GM19452 (cell line): ENCODE measurements around the gene MYO3A.

Experiments
- ATAC-seq: cut with Tn5 transposase; IDR thresholded peaks from one replicate; pipeline ENCODE4 v1.9.1; 2021; ENCODE audit not compliant: unreplicated experiment

Gene MYO3A, protein sequence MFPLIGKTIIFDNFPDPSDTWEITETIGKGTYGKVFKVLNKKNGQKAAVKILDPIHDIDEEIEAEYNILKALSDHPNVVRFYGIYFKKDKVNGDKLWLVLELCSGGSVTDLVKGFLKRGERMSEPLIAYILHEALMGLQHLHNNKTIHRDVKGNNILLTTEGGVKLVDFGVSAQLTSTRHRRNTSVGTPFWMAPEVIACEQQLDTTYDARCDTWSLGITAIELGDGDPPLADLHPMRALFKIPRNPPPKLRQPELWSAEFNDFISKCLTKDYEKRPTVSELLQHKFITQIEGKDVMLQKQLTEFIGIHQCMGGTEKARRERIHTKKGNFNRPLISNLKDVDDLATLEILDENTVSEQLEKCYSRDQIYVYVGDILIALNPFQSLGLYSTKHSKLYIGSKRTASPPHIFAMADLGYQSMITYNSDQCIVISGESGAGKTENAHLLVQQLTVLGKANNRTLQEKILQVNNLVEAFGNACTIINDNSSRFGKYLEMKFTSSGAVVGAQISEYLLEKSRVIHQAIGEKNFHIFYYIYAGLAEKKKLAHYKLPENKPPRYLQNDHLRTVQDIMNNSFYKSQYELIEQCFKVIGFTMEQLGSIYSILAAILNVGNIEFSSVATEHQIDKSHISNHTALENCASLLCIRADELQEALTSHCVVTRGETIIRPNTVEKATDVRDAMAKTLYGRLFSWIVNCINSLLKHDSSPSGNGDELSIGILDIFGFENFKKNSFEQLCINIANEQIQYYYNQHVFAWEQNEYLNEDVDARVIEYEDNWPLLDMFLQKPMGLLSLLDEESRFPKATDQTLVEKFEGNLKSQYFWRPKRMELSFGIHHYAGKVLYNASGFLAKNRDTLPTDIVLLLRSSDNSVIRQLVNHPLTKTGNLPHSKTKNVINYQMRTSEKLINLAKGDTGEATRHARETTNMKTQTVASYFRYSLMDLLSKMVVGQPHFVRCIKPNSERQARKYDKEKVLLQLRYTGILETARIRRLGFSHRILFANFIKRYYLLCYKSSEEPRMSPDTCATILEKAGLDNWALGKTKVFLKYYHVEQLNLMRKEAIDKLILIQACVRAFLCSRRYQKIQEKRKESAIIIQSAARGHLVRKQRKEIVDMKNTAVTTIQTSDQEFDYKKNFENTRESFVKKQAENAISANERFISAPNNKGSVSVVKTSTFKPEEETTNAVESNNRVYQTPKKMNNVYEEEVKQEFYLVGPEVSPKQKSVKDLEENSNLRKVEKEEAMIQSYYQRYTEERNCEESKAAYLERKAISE (N-terminal part only)

DNA sequence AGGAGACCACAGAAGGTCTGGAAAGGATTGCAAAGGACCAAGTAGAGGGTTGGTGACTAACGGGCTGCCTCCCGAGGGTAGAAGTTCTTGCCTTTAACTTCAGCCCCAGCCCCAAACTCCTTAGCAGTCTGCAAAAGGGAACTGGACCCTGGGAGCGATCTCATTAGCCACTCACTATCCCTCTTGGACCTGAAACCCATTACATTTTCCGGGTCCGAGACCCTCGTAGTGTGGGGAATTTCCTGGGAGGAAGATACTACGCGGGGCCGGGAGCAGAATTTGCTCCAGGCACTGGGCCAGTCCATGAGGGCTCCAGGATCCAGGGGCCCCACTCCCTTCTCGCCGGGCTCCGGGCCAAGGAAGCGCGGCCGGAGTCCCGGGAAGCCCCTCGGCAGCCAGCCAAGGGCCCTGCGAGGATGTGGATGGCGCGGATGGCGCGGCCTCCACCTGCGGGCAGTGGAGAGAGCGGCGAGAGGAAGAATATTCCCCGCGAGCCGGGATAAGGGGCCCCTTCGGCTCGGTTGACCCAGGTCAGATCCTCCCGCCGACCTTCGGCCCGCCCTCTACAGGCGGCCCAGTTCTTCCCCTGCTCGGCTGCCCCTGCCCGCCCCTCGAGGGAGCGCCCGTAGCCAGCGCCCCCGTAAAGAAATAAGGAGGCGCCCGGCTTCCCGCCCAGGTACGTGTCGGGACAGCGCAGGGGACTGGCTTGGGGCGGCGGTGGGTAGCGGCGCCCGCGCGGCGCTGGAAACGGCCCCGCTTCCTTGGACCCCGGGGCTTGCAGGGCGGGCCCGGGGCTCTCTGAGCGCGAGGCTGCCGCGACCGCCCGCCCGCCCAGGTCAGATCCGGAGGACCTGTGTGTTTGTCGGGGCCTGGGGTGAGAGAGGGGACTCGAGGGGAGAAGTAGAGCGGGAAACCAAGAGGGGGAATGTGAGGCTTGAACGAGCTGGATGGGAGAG, at the start of gene MYO3A:
TSS of gene MYO3A (plus strand) at position 577 of the 956 bp plus-strand sequence. CDS start 17,882 bp downstream, outside the sequence.
- ATAC-seq, result no peak

DNA sequence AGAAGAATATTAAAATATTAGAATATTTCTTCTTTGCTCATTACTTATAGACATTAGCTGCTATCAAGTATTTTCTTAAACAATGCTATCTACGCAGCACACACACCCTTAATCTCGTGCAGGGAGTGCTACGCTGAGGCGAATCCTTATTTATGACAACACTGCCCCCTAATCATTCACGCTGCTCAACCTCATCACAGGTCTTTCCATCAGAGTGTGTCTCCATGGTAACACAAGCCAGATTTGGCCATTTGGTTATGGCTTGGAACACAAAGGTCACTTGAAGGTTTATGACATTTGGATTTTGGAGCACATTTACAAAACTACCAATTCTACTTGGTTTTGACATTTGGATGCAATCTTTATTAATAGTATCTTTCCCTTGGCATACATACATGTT, 45.4 kb upstream of the MYO3A start:
- no peak for ATAC-seq

DNA sequence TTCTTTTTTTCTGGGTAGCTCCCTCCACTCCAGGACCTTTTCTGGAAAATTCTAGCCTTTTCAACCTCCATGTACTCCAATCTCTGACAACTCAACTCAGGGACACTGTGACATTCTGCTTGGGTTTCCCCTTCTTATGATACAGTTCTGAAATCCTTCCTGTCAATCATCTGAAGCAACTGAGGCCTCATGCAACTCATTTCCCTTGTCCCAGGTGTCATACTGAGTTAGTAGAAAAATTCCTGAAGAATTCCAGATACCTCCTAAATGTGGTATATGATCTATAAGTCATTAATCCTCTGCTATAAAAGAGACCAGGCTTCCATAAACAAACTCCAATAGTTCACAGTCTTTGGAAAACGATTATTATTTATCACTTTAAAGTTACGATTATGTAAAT, 43.0 kb upstream of the MYO3A start:
- ATAC-seq, result no peak

DNA sequence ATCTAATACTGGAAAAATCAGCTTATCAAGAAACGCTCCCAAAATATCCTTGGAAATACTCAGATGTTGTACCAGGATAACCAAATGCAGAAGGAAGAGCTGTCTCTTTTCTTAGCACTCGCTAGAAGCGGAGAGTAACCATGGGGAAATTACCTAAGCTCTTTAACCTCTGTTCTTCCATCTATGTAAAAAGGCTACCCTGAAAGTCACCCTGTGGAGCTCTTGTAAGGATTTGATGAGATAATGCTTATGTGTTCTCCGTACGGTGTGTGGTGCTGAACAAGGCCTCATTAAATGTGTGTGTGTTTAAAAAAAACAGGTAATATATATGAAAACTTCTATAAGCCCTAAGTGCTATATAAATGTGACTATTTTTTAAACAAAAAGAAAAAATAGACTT, 38.2 kb upstream of the MYO3A start:
- no peak for ATAC-seq

DNA sequence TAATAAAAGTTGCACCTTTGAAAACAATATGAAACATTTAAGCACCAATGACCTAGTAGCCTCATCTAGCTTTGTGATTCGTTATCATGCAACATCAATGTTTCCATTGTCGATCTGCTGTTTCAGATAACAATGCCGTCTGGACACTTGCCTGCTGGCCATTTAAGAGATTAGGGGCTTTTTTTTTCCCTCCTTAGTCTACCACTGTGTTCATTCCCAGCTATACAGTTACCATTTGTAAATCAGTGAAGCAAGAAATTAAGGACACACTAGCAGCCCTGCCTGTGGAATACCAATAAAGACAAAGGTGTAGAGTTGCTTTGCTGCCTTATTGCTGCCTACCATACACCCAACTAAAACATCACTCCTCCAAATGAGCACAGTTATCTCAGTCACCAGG, 37.6 kb upstream of the MYO3A start:
- no peak for ATAC-seq

DNA sequence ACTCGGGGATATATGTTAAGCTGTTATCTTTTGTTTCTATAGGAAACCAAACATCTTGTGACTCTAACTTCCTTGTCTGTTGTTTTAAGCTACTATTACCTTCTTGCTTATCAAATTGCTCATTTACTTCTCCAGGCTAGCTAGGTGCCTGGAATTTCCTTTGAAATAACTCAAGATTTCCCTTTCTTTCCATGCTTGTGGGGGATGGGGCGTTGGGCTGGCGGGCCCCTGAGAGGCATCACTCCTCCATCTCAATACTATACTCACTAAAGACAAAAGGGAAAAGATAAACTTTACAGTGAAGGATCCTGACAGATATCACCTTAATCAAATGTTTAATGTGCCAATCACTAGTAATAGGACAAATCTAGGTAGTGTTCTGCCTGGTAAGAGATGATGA, 34.7 kb upstream of the MYO3A start:
- no peak for ATAC-seq

DNA sequence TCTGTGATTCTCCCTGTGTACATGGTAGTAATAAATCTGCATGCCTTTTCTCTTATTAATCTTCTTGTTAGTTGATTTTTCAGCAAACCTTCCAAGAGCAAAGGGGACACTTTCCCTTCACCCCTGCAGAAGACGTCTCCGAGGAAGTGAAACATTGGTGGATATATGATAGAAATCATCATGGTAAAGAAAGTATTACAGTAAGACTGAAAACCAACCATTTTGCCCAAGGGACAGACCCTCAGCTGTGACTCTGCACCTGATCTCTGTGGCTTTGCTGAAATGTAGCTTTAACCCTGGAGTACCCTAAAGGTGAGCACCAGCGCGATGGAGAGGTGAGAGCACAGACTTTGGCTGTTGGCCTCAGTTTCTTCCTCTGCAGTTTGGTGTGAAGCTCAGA, 32.8 kb upstream of the MYO3A start:
- no peak for ATAC-seq

DNA sequence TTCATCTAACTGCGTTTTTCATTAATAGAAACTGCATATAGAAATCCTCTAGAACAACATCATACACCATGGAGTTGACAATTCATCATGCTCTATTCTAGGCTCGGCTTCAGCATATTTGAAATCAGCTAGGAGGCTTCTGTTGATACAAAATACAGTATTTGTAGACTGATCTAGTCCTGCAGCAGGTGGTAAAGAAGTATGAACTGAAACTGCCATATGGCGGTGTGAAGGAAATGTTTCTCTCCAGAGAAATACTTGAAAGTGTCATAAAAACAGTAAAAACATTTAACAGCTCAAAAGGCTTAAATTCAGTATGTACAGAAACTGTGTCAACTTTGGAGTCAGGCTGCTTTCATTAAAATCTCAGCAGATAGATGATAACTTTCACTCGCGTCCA, 32.0 kb upstream of the MYO3A start:
- peak; percentile 53 for ATAC-seq

DNA sequence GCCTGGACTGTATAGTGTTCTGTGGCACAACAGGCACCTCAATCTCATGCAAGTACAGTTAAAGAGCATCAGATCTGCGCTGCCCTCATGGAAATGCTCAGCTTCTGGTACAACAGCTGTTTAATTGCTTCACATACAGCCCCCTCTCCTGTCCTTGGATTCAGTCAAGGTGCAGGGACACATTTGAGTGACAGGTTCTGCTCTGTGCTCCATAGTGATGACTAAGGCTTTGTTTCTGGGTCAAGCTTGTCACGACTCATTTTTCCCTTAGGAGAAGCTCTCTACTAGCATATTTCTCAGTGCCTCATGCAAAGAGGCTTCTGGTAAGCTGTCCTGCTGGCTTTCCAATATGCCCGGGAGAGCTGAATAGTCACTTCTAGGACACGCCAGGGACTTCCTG, 26.8 kb upstream of the MYO3A start:
- ATAC-seq, result no peak

DNA sequence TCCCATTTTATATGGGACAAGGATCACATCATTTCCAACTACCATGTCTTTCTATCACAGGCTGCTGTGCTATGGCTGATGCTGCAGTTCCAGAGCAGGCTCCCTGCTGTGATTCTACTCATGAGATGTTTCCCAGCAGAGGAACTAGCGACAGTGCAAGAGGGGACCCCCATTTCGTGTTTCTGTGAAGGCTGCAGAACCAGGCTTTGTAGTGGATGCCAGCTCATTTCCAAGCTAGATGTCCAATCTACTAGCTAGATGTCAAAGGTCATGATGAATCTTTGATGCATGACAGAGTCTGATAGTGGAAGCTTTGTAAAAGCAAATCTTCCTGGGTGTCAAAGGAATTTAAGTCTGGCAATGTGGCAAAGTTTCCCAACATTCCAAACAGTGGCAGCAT, 21.2 kb upstream of the MYO3A start:
- no peak for ATAC-seq

DNA sequence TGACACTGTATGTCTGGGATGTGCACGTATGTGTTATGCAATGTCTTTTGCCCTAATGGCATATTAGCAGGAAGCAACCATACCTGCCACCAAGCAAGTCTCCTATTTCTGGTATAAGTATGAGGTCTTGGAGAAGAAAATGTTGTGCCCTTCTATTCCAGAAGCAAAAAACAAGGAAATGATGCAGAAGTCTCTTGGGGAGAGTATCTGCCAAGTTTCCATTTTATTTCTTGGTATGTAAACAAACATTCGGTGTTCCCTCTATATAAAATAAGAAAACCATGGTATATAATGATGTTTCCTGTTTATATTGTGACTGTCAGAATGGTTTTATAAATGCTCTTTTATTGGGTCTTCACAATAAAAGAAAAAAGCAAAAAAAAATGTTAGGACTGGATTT, 19.3 kb upstream of the MYO3A start:
- ATAC-seq, result no peak

DNA sequence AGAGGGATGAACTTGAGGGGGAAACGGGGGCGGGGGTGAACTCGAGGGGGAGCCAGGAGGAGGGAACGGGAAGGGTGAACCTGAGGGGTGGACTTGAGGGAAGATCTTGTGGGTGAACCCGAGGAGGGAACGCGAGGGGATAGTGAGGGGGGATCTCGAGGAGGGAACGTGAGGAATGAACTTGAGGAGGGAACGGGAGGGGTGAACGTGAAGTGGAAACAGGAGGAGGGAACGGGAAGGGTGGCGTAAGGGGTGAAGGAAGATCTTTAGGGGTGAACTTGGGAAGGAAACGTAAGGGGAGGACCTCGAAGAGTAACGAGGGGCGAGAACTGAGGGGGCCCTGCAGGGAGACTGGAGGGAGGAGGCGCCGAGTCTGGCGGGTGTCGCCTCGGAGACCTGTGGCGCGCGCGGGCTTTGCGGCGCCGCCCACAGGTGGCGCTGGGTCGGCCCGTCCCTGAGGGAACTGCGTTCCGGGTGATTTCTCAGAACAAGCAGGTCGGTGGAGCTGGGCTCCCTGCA, 651 bp downstream of the MYO3A start:
- ATAC-seq, result no peak

DNA sequence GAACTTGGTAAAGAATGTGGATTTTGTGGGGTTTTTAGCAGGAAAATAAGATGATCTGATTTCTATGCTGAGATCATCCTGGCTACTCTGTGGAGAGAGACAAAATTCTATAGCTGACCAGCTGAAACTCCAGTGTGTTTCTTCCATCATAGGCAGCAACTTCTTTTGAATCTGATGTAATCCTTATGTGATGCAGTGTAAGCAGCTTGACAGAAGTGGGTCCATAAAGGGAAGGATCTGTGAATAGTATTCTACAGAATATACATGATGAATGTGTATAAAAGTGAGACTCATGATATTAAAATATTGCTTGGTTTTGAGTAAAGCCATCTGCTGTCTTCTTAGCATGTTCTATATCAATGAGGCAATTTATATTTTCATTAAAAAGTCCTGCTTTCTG, 4.4 kb downstream of the MYO3A start:
- ATAC-seq, result no peak

DNA sequence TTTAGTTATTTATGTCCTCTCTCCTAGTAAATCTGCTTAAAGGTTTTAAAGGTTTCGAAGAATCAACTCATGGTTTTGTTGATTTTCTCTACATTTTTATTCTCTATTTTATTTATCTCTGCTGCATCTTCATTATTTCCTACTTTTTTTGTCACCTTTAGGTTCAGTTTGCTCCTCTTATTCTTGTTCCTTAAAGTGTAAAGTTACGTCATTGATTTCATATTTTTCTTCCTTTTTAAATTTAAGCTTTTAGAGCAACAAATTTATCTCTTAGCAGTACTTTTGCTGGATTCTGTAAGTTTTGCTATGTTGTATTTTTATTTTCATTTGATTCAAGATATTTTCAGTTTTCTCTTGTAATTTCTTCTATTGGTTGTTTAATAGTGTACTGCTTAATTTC, 10.7 kb downstream of the MYO3A start:
- no peak for ATAC-seq

DNA sequence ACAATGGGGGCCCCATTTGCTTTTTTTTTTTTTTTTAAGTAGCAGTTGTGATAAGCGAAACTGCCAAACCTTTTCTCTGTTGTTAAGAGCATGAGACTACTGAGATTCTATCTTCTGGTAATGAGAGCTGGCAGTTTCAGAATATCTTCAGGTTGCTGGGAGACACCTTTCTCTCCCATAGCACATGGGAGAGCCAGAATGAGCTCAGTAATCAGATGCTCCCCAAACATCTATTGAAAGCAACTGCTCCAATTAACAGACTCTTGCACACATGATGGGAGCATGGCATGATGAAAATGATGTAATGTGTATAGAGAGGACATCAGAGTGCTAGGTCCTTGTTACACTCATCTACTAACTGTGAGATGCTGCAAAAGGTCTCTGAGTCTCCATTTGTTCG, 18.8 kb downstream of the MYO3A start:
- ATAC-seq, result no peak

DNA sequence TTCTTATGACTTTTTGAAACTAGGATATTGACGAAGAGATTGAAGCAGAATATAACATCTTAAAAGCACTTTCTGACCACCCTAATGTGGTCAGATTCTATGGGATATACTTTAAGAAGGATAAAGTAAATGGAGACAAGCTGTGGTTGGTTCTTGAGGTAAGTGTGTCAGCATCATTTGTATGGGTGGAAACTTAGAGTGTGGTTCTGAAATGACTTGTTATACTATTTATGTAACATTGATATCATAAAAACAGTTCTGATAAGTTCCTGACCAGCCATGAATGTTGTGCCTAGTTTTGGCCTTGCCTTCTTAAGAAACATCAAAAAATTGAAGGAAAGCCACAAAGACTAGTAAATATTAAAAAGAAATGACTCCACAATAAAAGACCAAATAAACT, 20.8 kb downstream of the MYO3A start:
- no peak for ATAC-seq

DNA sequence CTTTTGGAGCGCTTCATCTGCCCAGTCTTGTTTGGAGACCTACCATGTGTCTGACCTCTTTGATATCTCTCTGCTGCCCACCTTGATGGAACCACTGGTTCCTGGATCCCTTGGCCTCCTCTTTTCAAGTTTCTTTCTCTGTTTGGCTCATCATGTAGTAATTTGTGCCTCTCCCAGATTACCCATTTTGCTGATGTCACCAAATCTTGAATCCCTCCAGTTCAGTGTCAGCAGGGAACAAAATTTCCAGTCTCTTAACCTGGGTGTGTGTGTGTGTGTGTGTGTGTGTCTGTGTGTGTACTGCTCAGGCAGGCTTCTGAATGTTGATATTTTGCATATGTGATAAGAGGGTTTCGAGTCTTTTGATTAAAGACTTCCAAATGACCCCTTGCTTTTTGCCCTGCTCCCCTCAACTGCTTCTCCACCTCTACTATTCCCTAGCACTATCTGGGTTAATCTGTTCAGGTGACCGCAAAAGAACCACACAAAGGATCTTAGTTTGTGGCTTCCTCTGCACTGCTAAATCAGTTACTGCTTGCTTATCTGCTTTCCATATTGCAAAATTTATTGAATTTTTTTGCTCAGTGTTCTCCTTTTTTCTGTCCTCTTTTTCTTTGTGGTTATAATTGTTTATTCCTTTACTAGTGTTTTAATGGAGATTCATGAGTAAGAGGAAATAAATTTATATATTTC, 25.7 kb downstream of the MYO3A start:
- ATAC-seq, result no peak

DNA sequence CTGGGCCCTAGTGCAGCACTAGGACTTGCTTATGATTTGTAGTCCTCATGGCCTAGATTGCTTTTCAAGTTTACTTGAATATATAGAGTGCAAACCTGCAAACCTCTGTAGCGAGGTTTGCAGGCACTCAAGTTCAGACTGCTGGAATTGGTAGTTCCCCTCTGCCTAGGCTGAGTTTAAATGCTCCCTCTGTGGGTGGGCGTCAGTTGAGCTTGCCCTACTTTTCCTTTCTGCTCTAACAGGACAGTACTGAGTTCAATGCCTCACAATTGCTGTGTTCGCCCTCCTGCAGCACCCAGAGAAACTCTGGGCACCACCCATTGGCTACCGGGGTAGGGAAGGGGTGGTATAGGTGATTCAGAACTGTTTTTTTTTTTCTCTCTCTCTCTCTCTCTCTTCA, 31.6 kb downstream of the MYO3A start:
- ATAC-seq, result no peak

DNA sequence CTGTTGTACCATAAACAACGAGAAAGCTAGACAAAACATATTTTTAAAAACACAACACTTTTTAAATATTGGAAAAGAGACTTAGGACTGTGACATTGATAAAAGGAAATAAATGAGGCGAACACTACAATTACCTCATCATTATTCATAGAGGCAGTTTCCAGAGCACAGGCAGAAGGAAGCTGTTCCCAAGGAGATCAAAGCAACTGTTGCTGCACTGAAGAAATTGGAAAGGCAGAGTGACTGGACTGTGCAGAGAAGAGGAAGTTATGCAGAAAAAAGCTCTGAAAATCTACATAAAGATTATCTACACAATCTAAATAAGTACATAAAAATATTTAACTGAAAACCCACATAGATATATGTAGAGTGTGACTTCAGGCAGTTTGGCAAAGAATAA, 32.8 kb downstream of the MYO3A start:
- ATAC-seq, result no peak
